B cell (primary cell): ENCODE data around the gene TSKS. TPM values are rescaled to one million over a fixed set of nuclear protein-coding genes. Genes with fewer than 3 reads are reported as not detected.

Source experiments
- ATAC-seq: fragments of 200-7000 bp; cut with Tn5 transposase; one replicate; pipeline ENCODE4 v1.10.0; 2021; ENCODE audit warnings: low read depth, mild to moderate bottlenecking, moderate number of reproducible peaks, moderate library complexity
- CTCF ChIA-PET: fragments of 350-600 bp; sonication (Branson Sonifier 250); formaldehyde crosslinking; loops from one replicate; lab custom pipeline; 2021; ENCODE audit warnings: antibody characterized with exemption, inconsistent platforms; lab: Charles Lee
- POLR2A ChIA-PET: fragments of 350-600 bp; sonication (Branson Sonifier 250); formaldehyde crosslinking; loops from one replicate; lab custom pipeline; 2021; ENCODE audit warnings: antibody characterized with exemption; lab: Charles Lee
- DNase-seq: peaks from one replicate; pipeline ENCODE4 v3.0.0; 2013
- H2AFZ ChIP-seq: 2 replicates; pipeline ENCODE4 v1.6.1; 2012; ENCODE audit warnings: mild to moderate bottlenecking, low read depth, low read length; ENCODE audit not compliant: insufficient read depth, poor library complexity, severe bottlenecking
- H3K27ac ChIP-seq, 2 donors: 1 replicate in 1 of 2; 2 replicates in 1 of 2; pipeline ENCODE4 v1.5.1; 2012 to 2013; ENCODE audit warnings: low read length in 2 of 2, mild to moderate bottlenecking in 2 of 2, moderate library complexity in 1 of 2
- H3K27me3 ChIP-seq, 4 experiments: fragments of 200-600 bp in 1 of 4; sonication (generic) in 1 of 4; replicated peaks in 1 of 4; 1 replicate in 2 of 4; 2 replicates in 2 of 4; pipeline versions ENCODE4 v1.6.1 to v1.7.0; 2013 to 2016; ENCODE audit warnings: low read length in 3 of 4, mild to moderate bottlenecking in 2 of 4, mixed read lengths in 1 of 4, moderate library complexity in 1 of 4; ENCODE audit not compliant: insufficient read depth in 4 of 4, control insufficient read depth in 3 of 4; ENCODE audit errors: control extremely low read depth in 1 of 4
- H3K36me3 ChIP-seq, 2 experiments: replicated peaks in 1 of 2; 1 replicate in 1 of 2; 2 replicates in 1 of 2; pipeline versions ENCODE4 v1.6.1 to v1.7.1; 2013; ENCODE audit warnings: low read length in 1 of 2; ENCODE audit not compliant: insufficient read depth in 2 of 2, control insufficient read depth in 1 of 2; ENCODE audit errors: control extremely low read depth in 1 of 2, extremely low read depth in 1 of 2
- H3K4me1 ChIP-seq, 2 donors: fragments of 200-600 bp in 1 of 2; sonication (generic) in 1 of 2; 1 replicate in 1 of 2; 2 replicates in 1 of 2; pipeline versions ENCODE4 v1.5.1 to v1.6.1; 2013 to 2017; ENCODE audit warnings: low read length in 2 of 2; ENCODE audit not compliant: control insufficient read depth in 2 of 2, insufficient read depth in 2 of 2
- H3K4me2 ChIP-seq: replicated peaks from 2 replicates; pipeline ENCODE3; 2012; ENCODE audit warnings: mild to moderate bottlenecking, low read depth, low read length; ENCODE audit not compliant: poor library complexity, severe bottlenecking
- H3K4me3 ChIP-seq, 5 experiments: fragments of 200-600 bp in 1 of 5; sonication (generic) in 1 of 5; 1 replicate in 3 of 5; 2 replicates in 2 of 5; pipeline versions ENCODE4 v1.5.1 to v1.7.0; 2011 to 2016; ENCODE audit warnings: low read length in 4 of 5, mild to moderate bottlenecking in 4 of 5, low read depth in 2 of 5, control low read depth in 1 of 5, moderate library complexity in 1 of 5; ENCODE audit not compliant: insufficient read depth in 1 of 5; ENCODE audit errors: control extremely low read depth in 1 of 5, extremely low read depth in 1 of 5
- H3K79me2 ChIP-seq: fragments of 200-600 bp; sonication (generic); one replicate; pipeline ENCODE4 v1.6.0; 2016; ENCODE audit warnings: low read length; ENCODE audit not compliant: control insufficient read depth, insufficient read depth
- H3K9ac ChIP-seq: fragments of 200-600 bp; sonication (generic); 2 replicates; pipeline ENCODE4 v1.6.1; 2017; ENCODE audit warnings: mild to moderate bottlenecking, low read length, moderate library complexity
- H3K9me3 ChIP-seq, 3 donors: one replicate each; pipeline versions ENCODE4 v1.6.1 to v1.7.1; 2013; ENCODE audit warnings: low read length in 2 of 3; ENCODE audit not compliant: control insufficient read depth in 2 of 3, insufficient read depth in 1 of 3; ENCODE audit errors: control extremely low read depth in 1 of 3
- H4K20me1 ChIP-seq: 2 replicates; pipeline ENCODE4 v1.6.0; 2012; ENCODE audit warnings: mild to moderate bottlenecking, low read length; ENCODE audit not compliant: insufficient read depth, control insufficient read depth, poor library complexity, severe bottlenecking
- H3K27ac Mint-ChIP-seq: one replicate; pipeline ENCODE4 v1.8.0; 2021; ENCODE audit warnings: mixed read lengths
- H3K27me3 Mint-ChIP-seq: one replicate; pipeline ENCODE4 v1.8.0; 2021; ENCODE audit warnings: mixed read lengths
- H3K4me1 Mint-ChIP-seq: one replicate; pipeline ENCODE4 v1.8.0; 2021; ENCODE audit warnings: mixed read lengths
- H3K4me3 Mint-ChIP-seq: one replicate; pipeline ENCODE4 v1.8.0; 2021; ENCODE audit warnings: mixed read lengths
- H3K9me3 Mint-ChIP-seq: one replicate; pipeline ENCODE4 v1.8.0; 2022; ENCODE audit warnings: mixed read lengths; ENCODE audit not compliant: insufficient read depth
- CTCF ChIP-seq: fragments of 200-600 bp; IDR thresholded peaks from one replicate; pipeline ENCODE4 v1.8.0; 2022; ENCODE audit warnings: antibody characterized with exemption, mild to moderate bottlenecking
- EZH2 ChIP-seq: IDR thresholded peaks from 2 replicates; pipeline ENCODE4 v1.6.1; 2012; ENCODE audit warnings: borderline replicate concordance, low read depth, mild to moderate bottlenecking, moderate library complexity, low read length; ENCODE audit not compliant: insufficient read depth, poor library complexity, severe bottlenecking
- WGBS: methylation state at CpG from one replicate; pipeline ENCODE4 v1.1.5; 2013; ENCODE audit warnings: missing lambda C conversion rate; ENCODE audit not compliant: insufficient coverage; 5-methylcytosine and 5-hydroxymethylcytosine counted together
- intact Hi-C: fragments of 100-400 bp; cut with micrococcal nuclease; formaldehyde crosslinking; loops from one replicate; pipeline ENCODE4 v1.10.0; 2022
- polyA plus RNA-seq: library from polyadenylated mRNA; depleted of rRNA; stranded (reverse); fragments of >200 nt; gene quantifications from 2 replicates; pipeline ENCODE4 v1.2.3, GENCODE V29; 2012
- total RNA-seq, 2 donors: library from RNA; stranded (reverse); fragments of 120-200 nt in 1 of 2; gene quantifications; 1 replicate in 1 of 2; 2 replicates in 1 of 2; pipeline versions ENCODE4 v1.2.3 to v1.2.4, GENCODE V29; 2013 to 2022

The TSKS gene
- total and polyA plus RNA-seq, 2 donors (not counting 1 experiment from before 2014, with no cell fraction given) = 0.15 to 0.18 TPM

DNA sequence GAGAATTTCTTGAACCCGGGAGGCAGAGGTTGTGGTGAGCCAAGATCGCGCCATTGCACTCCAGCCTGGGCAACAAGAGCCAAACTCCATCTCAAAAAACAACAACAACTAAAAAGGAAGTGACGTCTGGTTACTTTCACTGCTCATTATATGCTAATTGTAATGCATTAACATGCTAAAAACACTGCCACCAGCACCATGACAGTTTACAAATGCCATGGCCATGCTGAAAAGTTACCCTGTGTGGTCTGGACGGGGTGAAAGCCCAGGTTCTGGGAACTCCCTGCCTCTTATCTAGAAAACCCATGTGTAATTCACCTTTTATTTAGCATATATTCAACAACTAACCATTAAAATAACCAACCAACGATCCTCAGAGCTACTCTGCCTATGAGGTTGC is 44.1 kb downstream of the TSKS start:
- Histone ChIP-seq H3K4me3 (no peak overlapping the region), H3K79me2 (no peaks in the 10 kb centered on the region), H3K4me2 (no peak overlapping the region), H2AFZ (no peak overlapping the region), H3K36me3 (no peaks in the 10 kb centered on the region), H3K9ac (no peak overlapping the region), H3K27ac (no peak overlapping the region), H3K9me3 (peaks cover 0 to 13% (median 0%) of the 10 kb centered on the region in 3 donors), H4K20me1 (no peaks in the 10 kb centered on the region), H3K4me1 (peaks cover 4 to 11% of the 10 kb centered on the region in 2 donors), H3K27me3 (no peaks in the 10 kb centered on the region)
- Mint-ChIP-seq H3K9me3 (no peaks in the 10 kb centered on the region), H3K27ac (peak overlapping the region; percentile 15), H3K4me3 (no peak overlapping the region), H3K27me3 (no peaks in the 10 kb centered on the region), H3K4me1 (peaks cover 12% of the 10 kb centered on the region)
- ChIA-PET POLR2A (no interaction called here), CTCF (no interaction called here)
- ATAC-seq (no peak), DNase-seq (no peak)
- 77% methylated on average over 6 of the region's 6 CpGs for WGBS
- TF ChIP-seq EZH2 (no peak), CTCF (no peak)
- intact Hi-C loops = no loop called here

- no peak for ATAC-seq
Measured at GRCh38 chr19:49718511-49718910, 44.6 kb downstream of the TSKS start.

More at GRCh38 chr19:49718511-49718910, 44.6 kb downstream of the TSKS start:
- DNase-seq = no peak
- Histone ChIP-seq H3K36me3 (no peaks in the 10 kb centered on the region), H2AFZ (no peak overlapping the region), H3K4me1 (peaks cover 4 to 11% of the 10 kb centered on the region in 2 donors), H3K27me3 (no peaks in the 10 kb centered on the region), H4K20me1 (no peaks in the 10 kb centered on the region), H3K4me3 (no peak overlapping the region), H3K79me2 (no peaks in the 10 kb centered on the region), H3K27ac (no peak overlapping the region), H3K9me3 (peaks cover 0 to 13% (median 0%) of the 10 kb centered on the region in 3 donors), H3K4me2 (no peak overlapping the region), H3K9ac (no peak overlapping the region)
- CTCF ChIA-PET = interaction anchor here (0.9 to 1.5 kb wide), 3 partner anchors 12 to 89 kb away, joined by 3 to 5 read pairs (median 3); no protein-coding TSS in a partner anchor
- peak overlapping the region; percentile 18 for H3K4me3 Mint-ChIP-seq
- 100% methylated on average over 7 of the region's 8 CpGs for WGBS
- H3K4me1 Mint-ChIP-seq = peaks cover 12% of the 10 kb centered on the region
- intact Hi-C loops = no loop called here
- POLR2A ChIA-PET = no interaction called here
- H3K27me3 Mint-ChIP-seq = no peaks in the 10 kb centered on the region
- no peak for TF ChIP-seq EZH2
- TF ChIP-seq CTCF = no peak
- no peaks in the 10 kb centered on the region for H3K9me3 Mint-ChIP-seq
- no peak overlapping the region for H3K27ac Mint-ChIP-seq
